Body of pancreas (tissue), 4 donors: ENCODE measurements around the gene ACTRT3. TPM values are rescaled to one million over a fixed set of nuclear protein-coding genes. Genes with fewer than 3 reads are reported as not detected.

ENCODE experiments used
- ATAC-seq: fragments of 150-250 bp; one replicate; pipeline ENCODE4 v1.9.1; 2016
- DNase-seq, 4 donors: peaks; one replicate each; pipeline ENCODE4 v3.0.0-alpha.2; 2019
- H3K27ac ChIP-seq, 4 donors: fragments of 200-600 bp; sonication (generic); 1 replicate in 3 of 4; 2 replicates in 1 of 4; pipeline versions ENCODE4 v1.5.1 to v1.6.1; 2016 to 2019; ENCODE audit warnings: mild to moderate bottlenecking in 1 of 4, mixed read lengths in 1 of 4, moderate library complexity in 1 of 4
- H3K27me3 ChIP-seq, 2 donors: fragments of 200-600 bp; sonication (generic); one replicate each; pipeline ENCODE4 v1.6.0; 2016; ENCODE audit warnings: mild to moderate bottlenecking in 1 of 2
- H3K36me3 ChIP-seq, 2 donors: fragments of 200-600 bp; sonication (generic); replicated peaks in 1 of 2; 2 replicates each; pipeline ENCODE4 v1.5.1; 2016; ENCODE audit warnings: low read depth in 2 of 2; ENCODE audit not compliant: insufficient read depth in 1 of 2
- H3K4me1 ChIP-seq: fragments of 200-600 bp; sonication (generic); one replicate; pipeline ENCODE4 v1.6.0; 2016
- H3K4me3 ChIP-seq, 2 donors: fragments of 200-600 bp; sonication (generic); 1 replicate in 1 of 2; 2 replicates in 1 of 2; pipeline ENCODE4 v1.5.1; 2016 to 2019
- H3K9me3 ChIP-seq, 3 donors: fragments of 200-600 bp; sonication (generic); 1 replicate in 2 of 3; 2 replicates in 1 of 3; pipeline ENCODE4 v1.5.1; 2016
- POLR2A ChIP-seq, 3 donors: fragments of 450-650 bp; IDR thresholded peaks; one replicate each; pipeline ENCODE4 v1.6.1; 2016; ENCODE audit warnings: antibody characterized with exemption in 3 of 3, mild to moderate bottlenecking in 2 of 3
- whole genome bisulfite sequencing, 2 donors: methylation state at CpG; one replicate each; pipeline ENCODE4 v1.1.5; 2017; 5-methylcytosine and 5-hydroxymethylcytosine counted together
- intact Hi-C: fragments of 100-400 bp; cut with DNase I; formaldehyde crosslinking; loops from one replicate; pipeline ENCODE4 v1.15.1; 2023
- total RNA-seq, 2 donors: library from RNA; depleted of rRNA; stranded (reverse); fragments of >200 nt; gene quantifications; one replicate each; pipeline ENCODE4 v1.1.0, GENCODE V29; 2016
- TF ChIP-seq, protein P1 (sequence below), 7 experiments: fragments of 450-650 bp in 4 of 7; fragments of 200-600 bp in 3 of 7; sonication (generic) in 3 of 7; IDR thresholded peaks; one replicate each; pipeline ENCODE4 v1.5.1; 2016 to 2019; ENCODE audit warnings: antibody characterized with exemption in 7 of 7

The ACTRT3 gene
- total RNA-seq, 2 donors from 2014 or later, result 0.52 TPM; not detected in 1

DNA sequence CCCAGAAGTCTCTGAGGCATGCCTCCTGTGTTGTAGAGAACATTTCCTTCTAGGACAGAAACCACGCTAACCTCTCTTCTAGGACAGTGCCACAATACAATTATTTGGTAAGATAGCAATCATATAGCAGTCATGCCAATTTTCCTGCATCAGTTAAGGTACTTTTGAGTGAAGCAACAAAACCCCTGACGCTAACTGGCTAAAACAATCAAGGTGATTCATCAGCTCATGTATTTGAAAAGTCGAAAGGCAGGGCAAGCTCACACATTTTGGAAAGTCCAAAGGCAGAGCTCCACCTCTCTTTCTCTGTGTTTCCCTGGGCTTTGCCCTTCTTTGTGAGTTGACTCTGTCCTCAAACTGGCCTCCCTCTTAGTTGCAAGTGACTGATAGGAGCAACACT is 14.7 kb downstream of the ACTRT3 start:
- intact Hi-C loops, result no loop called here
- no peaks in the 10 kb centered on the region for H3K9me3 ChIP-seq
- TF ChIP-seq POLR2A (IDR thresholded peaks at IDR 0.05), result no peak
- TF ChIP-seq, protein P1, sequence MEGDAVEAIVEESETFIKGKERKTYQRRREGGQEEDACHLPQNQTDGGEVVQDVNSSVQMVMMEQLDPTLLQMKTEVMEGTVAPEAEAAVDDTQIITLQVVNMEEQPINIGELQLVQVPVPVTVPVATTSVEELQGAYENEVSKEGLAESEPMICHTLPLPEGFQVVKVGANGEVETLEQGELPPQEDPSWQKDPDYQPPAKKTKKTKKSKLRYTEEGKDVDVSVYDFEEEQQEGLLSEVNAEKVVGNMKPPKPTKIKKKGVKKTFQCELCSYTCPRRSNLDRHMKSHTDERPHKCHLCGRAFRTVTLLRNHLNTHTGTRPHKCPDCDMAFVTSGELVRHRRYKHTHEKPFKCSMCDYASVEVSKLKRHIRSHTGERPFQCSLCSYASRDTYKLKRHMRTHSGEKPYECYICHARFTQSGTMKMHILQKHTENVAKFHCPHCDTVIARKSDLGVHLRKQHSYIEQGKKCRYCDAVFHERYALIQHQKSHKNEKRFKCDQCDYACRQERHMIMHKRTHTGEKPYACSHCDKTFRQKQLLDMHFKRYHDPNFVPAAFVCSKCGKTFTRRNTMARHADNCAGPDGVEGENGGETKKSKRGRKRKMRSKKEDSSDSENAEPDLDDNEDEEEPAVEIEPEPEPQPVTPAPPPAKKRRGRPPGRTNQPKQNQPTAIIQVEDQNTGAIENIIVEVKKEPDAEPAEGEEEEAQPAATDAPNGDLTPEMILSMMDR (IDR thresholded peaks at IDR 0.05), result no peak
- ATAC-seq (no peak), DNase-seq (no peak)
- no peaks in the 10 kb centered on the region for H3K36me3 ChIP-seq
- 83 to 91% methylated on average over 3 of the region's 3 CpGs for WGBS, 2 donors
- H3K27me3 ChIP-seq, result no peaks in the 10 kb centered on the region
- H3K4me3 ChIP-seq, result no peak overlapping the region
- no peaks in the 10 kb centered on the region for H3K4me1 ChIP-seq
- H3K27ac ChIP-seq, result no peak overlapping the region

DNA sequence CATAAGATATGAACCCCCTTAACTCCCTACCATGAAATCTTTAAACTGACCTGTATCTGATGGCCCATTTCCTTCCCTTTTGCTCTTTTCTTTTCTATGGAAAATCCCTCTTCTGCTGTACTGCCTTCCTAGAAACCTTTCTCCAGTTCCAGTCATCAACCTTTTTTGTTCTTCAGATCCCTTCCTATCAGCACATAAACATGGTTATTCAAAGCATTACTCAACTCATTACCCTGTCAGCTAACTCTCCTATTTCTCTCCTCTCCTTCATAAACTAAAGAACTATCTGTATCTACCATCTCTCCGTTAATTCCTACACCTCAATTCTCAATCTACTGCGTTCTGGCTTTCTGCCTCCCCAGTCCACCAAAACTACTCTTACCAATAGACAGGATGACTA is 17.5 kb downstream of the ACTRT3 start:
- Histone ChIP-seq H3K27ac (no peak overlapping the region), H3K4me1 (no peaks in the 10 kb centered on the region), H3K36me3 (no peaks in the 10 kb centered on the region), H3K4me3 (no peak overlapping the region), H3K27me3 (no peaks in the 10 kb centered on the region), H3K9me3 (no peaks in the 10 kb centered on the region)
- intact Hi-C loops, result no loop called here
- no peak for DNase-seq
- WGBS, 2 donors, result 89 to 100% methylated on average over 2 of the region's 2 CpGs
- TF ChIP-seq, protein P1 (IDR thresholded peaks at IDR 0.05), result no peak
- TF ChIP-seq POLR2A (IDR thresholded peaks at IDR 0.05), result no peak
- ATAC-seq, result no peak

DNA sequence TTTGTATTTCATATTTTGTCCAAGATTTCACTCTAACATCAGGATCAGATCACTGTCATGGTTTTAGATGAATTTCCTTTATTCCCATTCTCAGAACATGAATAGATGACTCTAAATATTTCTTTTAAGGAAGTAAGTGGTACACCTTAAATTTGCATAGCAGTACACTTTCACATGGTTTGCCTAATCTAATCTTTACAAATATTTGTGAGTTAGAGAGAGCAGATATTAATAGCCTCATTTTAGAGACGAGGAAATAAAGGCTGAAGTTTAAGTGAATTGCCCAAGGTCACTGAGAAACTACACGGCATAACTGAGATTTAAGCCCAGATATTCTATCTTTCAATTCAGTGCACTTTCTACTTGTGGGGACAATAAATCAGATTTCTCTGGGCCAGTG is 18.7 kb downstream of the ACTRT3 start:
- Histone ChIP-seq H3K4me1 (no peaks in the 10 kb centered on the region), H3K36me3 (no peaks in the 10 kb centered on the region), H3K4me3 (no peak overlapping the region), H3K27ac (no peak overlapping the region), H3K9me3 (no peaks in the 10 kb centered on the region), H3K27me3 (no peaks in the 10 kb centered on the region)
- 10 to 11% methylated on average over 2 of the region's 2 CpGs for WGBS, 2 donors
- intact Hi-C loops, result no loop called here
- DNase-seq (no peak), ATAC-seq (no peak)
- TF ChIP-seq POLR2A (IDR thresholded peaks at IDR 0.05), result no peak
- TF ChIP-seq, protein P1 (IDR thresholded peaks at IDR 0.05), result no peak

DNA sequence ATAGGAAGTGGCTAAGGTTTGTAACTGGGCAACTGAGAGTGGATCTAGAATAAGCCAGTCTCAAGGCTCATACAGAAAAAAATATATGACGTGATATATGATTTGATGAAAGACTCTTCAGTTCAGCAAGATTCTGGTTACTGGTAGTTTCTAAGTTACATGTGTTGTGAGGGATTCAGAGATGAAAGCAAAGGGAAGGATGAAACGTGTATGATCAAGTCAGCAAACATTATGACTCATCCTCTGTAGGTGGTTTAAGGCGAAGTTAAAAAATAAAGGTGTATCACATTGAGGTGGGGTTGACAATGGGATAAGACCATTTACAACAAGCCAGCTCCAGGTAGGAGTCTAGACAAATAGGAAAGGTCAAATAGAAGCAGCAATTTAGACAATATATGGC is 20.7 kb downstream of the ACTRT3 start:
- no peak for ATAC-seq
- WGBS, 2 donors, result 77 to 79% methylated on average over 3 of the region's 3 CpGs

DNA sequence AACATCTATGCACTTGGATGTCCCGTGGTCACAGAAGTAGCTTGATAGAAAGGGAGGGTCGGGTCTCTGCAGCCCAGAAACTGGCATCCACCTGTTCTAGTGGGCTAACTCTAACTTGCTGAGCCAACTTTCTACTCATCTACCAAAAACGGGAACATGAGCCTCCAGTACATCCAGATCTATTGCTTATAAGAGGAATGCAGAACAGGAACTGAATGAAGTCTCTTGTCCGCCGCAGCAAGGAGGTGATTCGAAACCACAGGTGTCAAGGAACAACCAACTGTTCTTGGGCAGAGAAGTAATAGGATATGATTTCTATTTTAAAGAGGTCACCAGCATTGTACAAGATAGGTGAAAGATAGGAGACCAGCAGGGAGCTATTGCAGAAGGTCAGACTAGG is 22.4 kb downstream of the ACTRT3 start:
- Histone ChIP-seq H3K36me3 (no peaks in the 10 kb centered on the region), H3K4me1 (no peaks in the 10 kb centered on the region), H3K27me3 (no peaks in the 10 kb centered on the region), H3K9me3 (no peaks in the 10 kb centered on the region), H3K27ac (no peak overlapping the region), H3K4me3 (no peak overlapping the region)
- ATAC-seq, result no peak
- DNase-seq, result no peak
- no peak for TF ChIP-seq POLR2A (IDR thresholded peaks at IDR 0.05)
- TF ChIP-seq, protein P1 (IDR thresholded peaks at IDR 0.05), result no peak
- intact Hi-C loops, result no loop called here
- whole genome bisulfite sequencing, 2 donors, result 62 to 75% methylated on average over 6 of the region's 6 CpGs

More for the DNA sequence above, 20.7 kb downstream of the ACTRT3 start:
- H3K27ac ChIP-seq, result no peak overlapping the region
- no peak overlapping the region for H3K4me3 ChIP-seq
- intact Hi-C loops, result no loop called here
- H3K36me3 ChIP-seq, result no peaks in the 10 kb centered on the region
- no peak for DNase-seq
- no peaks in the 10 kb centered on the region for H3K9me3 ChIP-seq
- H3K27me3 ChIP-seq, result no peaks in the 10 kb centered on the region
- H3K4me1 ChIP-seq, result no peaks in the 10 kb centered on the region
- no peak for TF ChIP-seq POLR2A (IDR thresholded peaks at IDR 0.05)
- TF ChIP-seq, protein P1 (IDR thresholded peaks at IDR 0.05), result no peak
